SU-DHL-6 (cell line): ENCODE data around the gene MED14.

Experiments used
- H2AFZ ChIP-seq: fragments of 200-600 bp; sonication (generic); 2 replicates; pipeline ENCODE4 v1.6.1; 2014; ENCODE audit warnings: low read depth, mild to moderate bottlenecking, moderate library complexity, mixed read lengths, antibody characterized with exemption, low read length; ENCODE audit not compliant: severe bottlenecking
- H3F3A ChIP-seq: fragments of 200-600 bp; shearing (Covaris generic); 2 replicates; pipeline ENCODE4 v1.6.0; 2016; ENCODE audit warnings: antibody characterized with exemption, mild to moderate bottlenecking; ENCODE audit not compliant: insufficient read depth
- H3K27ac ChIP-seq: fragments of 200-600 bp; sonication (generic); 2 replicates; pipeline ENCODE4 v1.5.1; 2016; ENCODE audit warnings: low read depth, mild to moderate bottlenecking, low read length, moderate library complexity, mixed read lengths
- H3K27me3 ChIP-seq: fragments of 200-600 bp; sonication (generic), shearing (Covaris generic); 2 replicates; pipeline ENCODE4 v1.6.0; 2014; ENCODE audit warnings: mild to moderate bottlenecking, low read length
- H3K36me3 ChIP-seq: fragments of 200-600 bp; sonication (generic); 2 replicates; pipeline ENCODE4 v1.6.1; 2014; ENCODE audit warnings: mild to moderate bottlenecking, low read length, mixed read lengths
- H3K4me2 ChIP-seq: fragments of 300-600, 200-600 bp; shearing (Covaris generic), sonication (generic); 2 replicates; pipeline ENCODE4 v1.6.0; 2014; ENCODE audit warnings: low read length, low read depth, mild to moderate bottlenecking; ENCODE audit not compliant: poor library complexity, severe bottlenecking
- H3K4me3 ChIP-seq: fragments of 200-600 bp; sonication (generic); 2 replicates; pipeline ENCODE4 v1.5.1; 2014; ENCODE audit warnings: antibody characterized with exemption, low read length, mild to moderate bottlenecking, mixed read lengths; ENCODE audit not compliant: insufficient read depth, poor library complexity, severe bottlenecking
- H3K79me2 ChIP-seq: fragments of 200-600 bp; sonication (generic); 2 replicates; pipeline ENCODE4 v1.6.1; 2014; ENCODE audit warnings: mild to moderate bottlenecking, low read length, moderate library complexity; ENCODE audit not compliant: insufficient read depth
- H3K9ac ChIP-seq: fragments of 200-600 bp; sonication (generic); 2 replicates; pipeline ENCODE4 v1.7.0; 2014; ENCODE audit warnings: mild to moderate bottlenecking, low read length
- H3K9me2 ChIP-seq: fragments of 200-600 bp; sonication (generic); replicated peaks from 2 replicates; pipeline ENCODE4 v1.6.1; 2014; ENCODE audit warnings: low read length; ENCODE audit not compliant: insufficient read depth
- H3K9me3 ChIP-seq: fragments of 200-600 bp; sonication (generic); 2 replicates; pipeline ENCODE4 v1.6.1; 2014; ENCODE audit warnings: low read length, mixed read lengths; ENCODE audit not compliant: insufficient read depth
- H4K20me1 ChIP-seq: fragments of 200-600 bp; sonication (generic); 2 replicates; pipeline ENCODE4 v1.6.1; 2014; ENCODE audit warnings: low read depth, mild to moderate bottlenecking, antibody characterized with exemption, low read length, moderate library complexity, mixed read lengths
- CTCF ChIP-seq: fragments of 200-600 bp; sonication (generic); IDR thresholded peaks from one replicate; pipeline ENCODE4 v1.5.1; 2017; ENCODE audit warnings: antibody characterized with exemption, mild to moderate bottlenecking, low read length, moderate library complexity; ENCODE audit not compliant: insufficient read depth, poor library complexity, severe bottlenecking
- EZH2phosphoT487 ChIP-seq: fragments of 200-600 bp; sonication (generic), shearing (Covaris generic); conservative IDR thresholded peaks from 2 replicates; pipeline ENCODE4 v1.6.1; 2018; ENCODE audit warnings: mild to moderate bottlenecking, antibody characterized with exemption, low read length, moderate library complexity, mixed read lengths

Gene MED14

DNA sequence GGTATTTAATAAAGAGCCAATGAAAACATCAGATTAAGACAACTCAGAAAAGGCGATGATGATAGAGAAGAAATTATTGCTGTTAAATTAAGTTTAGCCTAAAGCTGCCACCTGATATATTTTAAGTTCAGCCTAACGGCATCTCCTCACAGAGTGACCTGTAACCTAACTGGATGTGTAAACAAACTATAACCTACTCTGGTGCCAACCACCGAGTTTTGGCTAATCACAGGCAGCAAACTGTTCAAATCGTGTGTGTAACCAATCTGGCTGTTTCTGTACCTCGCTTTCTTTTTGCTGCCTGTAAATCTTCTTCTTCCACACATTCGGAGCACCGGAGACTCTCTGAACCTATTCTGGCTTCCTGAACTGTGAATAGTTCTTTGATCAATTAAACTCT lies 37.8 kb upstream of the MED14 start:
- H3K27ac ChIP-seq: no peak overlapping the region
- H3K36me3 ChIP-seq: no peaks in the 10 kb centered on the region
- TF ChIP-seq CTCF (no peak), EZH2phosphoT487 (no peak)
- H3K4me3 ChIP-seq: no peak overlapping the region
- no peak overlapping the region for H3K4me2 ChIP-seq
- H3K27me3 ChIP-seq: no peaks in the 10 kb centered on the region
- no peak overlapping the region for H3K9ac ChIP-seq
- no peaks in the 10 kb centered on the region for H3F3A ChIP-seq
- H2AFZ ChIP-seq: no peak overlapping the region
- no peaks in the 10 kb centered on the region for H3K79me2 ChIP-seq
- no peaks in the 10 kb centered on the region for H3K9me3 ChIP-seq
- H3K9me2 ChIP-seq: no peaks in the 10 kb centered on the region
- H4K20me1 ChIP-seq: no peaks in the 10 kb centered on the region

DNA sequence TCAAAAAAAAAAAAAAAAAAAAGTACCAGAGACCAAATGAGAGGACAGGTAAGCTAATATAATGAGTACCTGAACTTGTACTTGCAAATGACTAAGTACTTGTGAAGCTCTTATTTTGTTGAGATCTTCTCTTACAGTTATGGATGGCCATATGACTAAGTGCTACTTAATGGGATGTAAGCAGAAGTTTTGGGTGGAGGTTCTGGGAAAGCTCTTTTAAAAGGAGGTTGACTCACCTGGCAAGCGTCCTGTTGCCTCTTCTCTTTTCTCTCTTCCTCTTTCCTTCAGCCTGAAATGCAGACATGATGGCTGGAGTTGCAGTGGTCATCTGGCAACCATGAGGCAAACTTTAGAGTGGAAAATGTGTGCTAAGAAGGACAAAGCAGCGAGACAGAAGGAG lies 36.9 kb upstream of the MED14 start:
- no peak overlapping the region for H3K27ac ChIP-seq
- TF ChIP-seq EZH2phosphoT487 (no peak), CTCF (no peak)
- no peaks in the 10 kb centered on the region for H3K27me3 ChIP-seq
- no peaks in the 10 kb centered on the region for H3K36me3 ChIP-seq
- H2AFZ ChIP-seq: no peak overlapping the region
- no peak overlapping the region for H3K4me3 ChIP-seq
- H4K20me1 ChIP-seq: no peaks in the 10 kb centered on the region
- H3K9ac ChIP-seq: no peak overlapping the region
- no peaks in the 10 kb centered on the region for H3K9me3 ChIP-seq
- no peaks in the 10 kb centered on the region for H3F3A ChIP-seq
- H3K79me2 ChIP-seq: no peaks in the 10 kb centered on the region
- H3K9me2 ChIP-seq: no peaks in the 10 kb centered on the region
- H3K4me2 ChIP-seq: no peak overlapping the region

DNA sequence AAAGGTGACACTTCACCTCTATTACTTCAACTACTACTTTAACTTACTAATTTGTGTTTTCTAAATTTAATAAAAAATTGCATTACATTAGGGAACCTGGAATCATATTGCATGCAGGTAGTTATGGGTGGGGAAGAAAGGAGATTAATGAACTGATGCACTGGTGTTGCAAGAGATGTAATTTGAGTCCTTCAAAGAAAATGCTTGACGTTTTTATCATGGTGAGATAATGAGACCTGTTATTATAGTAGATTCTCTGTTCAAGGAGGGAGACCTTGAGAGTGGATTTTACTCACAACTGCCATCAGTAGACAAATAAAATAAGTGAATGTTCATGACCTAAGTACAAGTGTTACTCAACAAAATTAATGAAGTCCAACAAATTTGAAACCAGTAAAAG lies 26.4 kb upstream of the MED14 start:
- Histone ChIP-seq H3K4me2 (no peak overlapping the region), H3K9me2 (no peaks in the 10 kb centered on the region), H4K20me1 (no peaks in the 10 kb centered on the region), H3K9ac (no peak overlapping the region), H2AFZ (no peak overlapping the region), H3K4me3 (no peak overlapping the region), H3K27ac (no peak overlapping the region), H3K9me3 (no peaks in the 10 kb centered on the region), H3F3A (no peaks in the 10 kb centered on the region), H3K79me2 (no peaks in the 10 kb centered on the region), H3K36me3 (no peaks in the 10 kb centered on the region), H3K27me3 (no peaks in the 10 kb centered on the region)
- TF ChIP-seq CTCF (no peak), EZH2phosphoT487 (no peak)

DNA sequence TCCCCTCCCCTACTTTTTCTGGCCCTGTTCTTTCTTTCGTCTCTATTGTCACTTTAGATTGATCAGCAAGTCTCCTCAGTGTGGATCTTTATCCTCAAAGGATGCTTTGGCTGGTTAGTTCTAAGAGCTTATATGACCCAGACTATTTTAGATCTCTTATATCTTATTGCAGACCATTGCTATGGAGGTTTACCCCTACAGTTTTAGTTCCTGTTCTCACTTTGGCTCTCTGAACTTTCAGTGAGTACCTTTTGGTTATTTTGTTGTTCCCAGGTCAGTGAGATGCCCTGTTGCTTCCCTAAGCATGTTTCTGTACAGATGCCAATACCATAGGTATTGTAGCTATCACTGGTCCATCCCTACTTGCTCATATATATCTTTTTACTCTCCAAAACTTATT lies 24.0 kb upstream of the MED14 start:
- no peak for TF ChIP-seq EZH2phosphoT487
- no peak for TF ChIP-seq CTCF
- Histone ChIP-seq H2AFZ (no peak overlapping the region), H3K9me3 (no peaks in the 10 kb centered on the region), H3K9me2 (no peaks in the 10 kb centered on the region), H3F3A (no peaks in the 10 kb centered on the region), H3K4me2 (no peak overlapping the region), H3K27me3 (no peaks in the 10 kb centered on the region), H4K20me1 (no peaks in the 10 kb centered on the region), H3K4me3 (no peak overlapping the region), H3K79me2 (no peaks in the 10 kb centered on the region), H3K9ac (no peak overlapping the region), H3K36me3 (no peaks in the 10 kb centered on the region), H3K27ac (no peak overlapping the region)
